Measurements from ENCODE around the gene USP34.
"Not testable (repeated sequence)": the region's sequence is repeated elsewhere in the genome, so short reads cannot be mapped to it uniquely, and the experiment has no call there.

USP34 gene

DNA sequence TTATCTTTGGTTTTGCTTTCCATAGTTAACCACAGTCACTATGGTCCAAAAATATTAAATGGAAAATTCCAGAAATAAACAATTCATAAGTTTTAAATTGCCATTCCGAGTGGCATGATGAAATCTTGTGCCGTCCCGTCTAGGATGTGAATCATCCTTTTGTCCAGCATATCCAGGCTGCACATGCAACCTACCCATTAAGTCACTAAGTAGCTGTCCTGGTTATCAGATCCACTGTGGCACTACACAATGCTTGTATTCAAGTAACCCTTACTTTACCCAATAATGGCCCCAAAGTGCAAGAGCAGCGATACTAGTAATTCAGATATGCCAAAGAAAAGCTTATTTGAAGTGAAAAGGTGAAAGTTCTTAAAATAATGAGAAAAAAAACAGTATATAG lies 10.7 kb downstream of the USP34 start:
- peak; percentile 62 for DNase-seq (ENCODE audit: low spot score)

DNA sequence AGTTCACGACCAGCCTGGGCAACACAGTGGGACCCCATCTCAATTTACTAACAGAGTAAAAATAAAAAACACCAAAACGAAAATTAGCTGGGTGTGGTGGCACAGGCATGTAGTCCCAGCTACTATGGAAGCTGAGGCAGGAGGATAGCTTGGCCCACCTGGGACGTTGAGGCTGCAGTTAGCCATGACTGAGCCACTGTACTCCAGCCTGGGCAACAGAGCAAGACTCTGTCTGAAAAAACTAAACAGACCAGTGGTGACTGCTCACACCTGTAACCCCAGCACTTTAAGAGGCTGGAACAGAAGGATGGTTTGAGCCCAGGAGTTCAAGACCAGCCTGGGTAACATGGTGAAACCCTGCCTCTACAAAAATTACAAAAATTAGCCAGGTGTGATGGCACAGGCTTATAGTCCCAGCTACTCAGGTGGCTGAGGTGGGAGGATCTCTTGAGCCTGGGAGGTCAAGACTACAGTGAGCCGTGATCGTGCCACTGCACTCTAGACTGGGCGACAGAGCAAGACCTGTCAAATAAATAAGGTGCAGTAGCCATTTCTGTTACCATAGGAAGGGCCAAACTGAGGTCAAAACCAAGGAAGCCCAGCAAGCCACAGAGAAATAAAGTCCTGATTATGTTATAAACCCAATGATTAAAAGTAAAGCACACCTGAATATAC lies 14.0 kb downstream of the USP34 start:
- DNase-seq (ENCODE audit: low spot score), result no peak

DNA sequence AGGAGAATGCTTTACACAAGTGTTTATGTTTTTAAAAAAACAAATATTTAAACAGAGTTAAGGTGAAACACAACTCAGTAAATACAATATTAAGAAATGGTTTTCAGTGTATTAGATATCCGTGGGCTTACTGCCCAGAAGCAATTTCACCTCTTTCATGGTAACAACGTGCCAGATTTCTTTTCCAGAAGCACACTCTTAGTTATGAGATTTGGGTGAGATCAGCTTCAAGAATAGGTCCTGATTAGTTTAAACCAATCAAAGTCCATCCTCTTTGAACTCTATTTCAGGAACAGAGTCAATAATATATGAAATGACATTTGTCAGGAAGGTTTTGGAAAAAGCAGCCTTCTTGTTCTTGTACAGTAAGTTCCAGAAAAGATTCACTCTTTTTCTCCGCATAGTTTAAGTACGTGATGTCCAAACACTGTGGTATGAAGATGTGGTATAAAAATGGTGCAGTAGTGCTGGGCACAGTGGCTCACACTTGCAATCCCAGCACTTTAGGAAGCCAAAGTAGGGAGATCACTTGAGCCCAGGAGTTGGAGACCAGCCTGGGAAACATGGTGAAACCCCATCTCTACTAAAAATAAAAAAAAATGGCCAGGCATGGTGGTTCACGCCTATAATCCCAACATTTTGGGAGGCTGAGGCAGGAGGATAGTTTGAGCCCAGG lies 14.7 kb downstream of the USP34 start:
- no peak for DNase-seq (ENCODE audit: low spot score)

DNA sequence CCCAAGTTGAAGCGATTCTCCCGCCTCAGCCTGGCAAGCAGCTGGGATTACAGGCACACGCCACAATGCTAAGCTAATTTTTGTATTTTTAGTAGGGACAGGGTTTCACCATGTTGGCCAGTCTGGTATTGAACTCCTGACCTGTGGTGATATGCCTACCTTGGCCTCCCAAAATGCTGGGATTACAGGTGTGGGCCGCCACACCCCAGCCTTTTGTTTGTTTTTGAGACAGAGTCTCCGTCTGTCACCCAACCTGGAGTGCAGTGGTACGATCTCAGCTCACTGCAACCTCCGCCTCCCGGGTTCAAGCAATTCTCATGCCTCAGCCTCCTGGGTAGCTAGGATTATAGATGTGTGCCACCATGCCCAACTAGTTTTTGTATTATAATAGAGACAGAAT lies 15.9 kb downstream of the USP34 start:
- not testable (repeated sequence) for DNase-seq (ENCODE audit: low spot score)

GRCh38 chr2:61454383-61454782 lies 16.5 kb downstream of the USP34 start:
- DNase-seq (ENCODE audit: low spot score), result no peak

DNA sequence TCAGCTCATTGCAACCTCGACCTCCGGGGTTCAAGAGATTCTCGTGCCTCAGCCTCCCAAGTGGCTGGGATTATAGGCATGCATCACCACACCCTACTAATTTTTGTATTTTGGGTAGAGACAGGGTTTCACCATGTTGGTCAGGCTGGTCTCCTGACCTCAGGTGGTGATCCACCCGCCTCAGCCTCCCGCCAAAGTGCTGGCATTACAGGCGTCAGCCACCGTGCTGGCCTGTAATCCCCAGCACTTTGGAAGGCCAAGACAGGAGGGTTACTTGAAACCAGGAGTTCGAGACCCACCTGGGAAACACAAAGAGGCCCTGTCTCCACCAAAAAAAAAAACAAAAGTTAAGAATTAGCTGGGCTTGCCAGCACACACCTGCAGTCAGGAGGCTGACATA lies 18.5 kb downstream of the USP34 start:
- DNase-seq (ENCODE audit: low spot score), result no peak

DNA sequence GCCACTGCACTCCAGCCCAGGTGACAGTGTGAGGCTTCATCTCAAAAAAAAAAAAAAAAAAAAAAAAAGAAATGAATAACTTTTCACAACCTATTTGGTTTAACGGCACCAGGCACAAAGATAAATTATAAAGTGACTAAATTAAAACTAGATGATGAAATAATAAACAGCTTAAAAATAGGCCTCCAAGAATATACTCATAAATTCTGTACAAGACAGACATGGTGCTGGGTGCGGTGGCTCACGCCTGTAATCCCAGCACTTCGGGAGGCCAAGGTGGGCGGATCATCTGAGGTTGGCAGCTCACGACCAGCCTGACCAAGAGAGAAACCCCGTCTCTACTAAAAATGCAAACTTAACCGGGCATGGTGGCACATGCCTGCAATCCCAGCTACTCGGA lies 19.7 kb downstream of the USP34 start:
- DNase-seq (ENCODE audit: low spot score), result no peak

- no peak for DNase-seq (ENCODE audit: low spot score)
These were observed 20.7 kb downstream of the USP34 start for GRCh38 chr2:61450144-61450543.

DNA sequence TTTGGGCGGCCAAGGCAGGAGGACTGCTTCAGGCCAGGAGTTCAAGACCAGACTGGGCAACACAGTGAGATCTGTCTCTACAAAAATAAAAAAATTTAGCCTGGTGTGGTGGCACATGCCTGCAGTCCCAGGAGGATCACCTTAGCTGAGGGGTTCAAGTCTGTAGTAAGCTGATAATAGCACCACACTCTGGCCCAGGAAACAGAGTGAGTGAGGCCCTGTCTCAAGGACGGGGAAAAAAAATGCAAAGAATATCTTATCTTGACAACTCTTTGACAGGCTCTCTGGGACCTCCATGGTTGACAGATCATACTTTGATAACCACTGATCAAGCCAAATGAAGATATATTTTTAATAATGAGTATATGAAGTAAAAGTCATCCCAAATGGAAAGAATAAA lies 22.7 kb downstream of the USP34 start:
- no peak for DNase-seq (ENCODE audit: low spot score)

- DNase-seq (ENCODE audit: low spot score), result not testable (repeated sequence)
These were observed 23.9 kb downstream of the USP34 start for GRCh38 chr2:61446971-61447370.

- peak; percentile 91 for DNase-seq (ENCODE audit: low spot score)
These were observed 27.4 kb downstream of the USP34 start for GRCh38 chr2:61443342-61444041.

DNA sequence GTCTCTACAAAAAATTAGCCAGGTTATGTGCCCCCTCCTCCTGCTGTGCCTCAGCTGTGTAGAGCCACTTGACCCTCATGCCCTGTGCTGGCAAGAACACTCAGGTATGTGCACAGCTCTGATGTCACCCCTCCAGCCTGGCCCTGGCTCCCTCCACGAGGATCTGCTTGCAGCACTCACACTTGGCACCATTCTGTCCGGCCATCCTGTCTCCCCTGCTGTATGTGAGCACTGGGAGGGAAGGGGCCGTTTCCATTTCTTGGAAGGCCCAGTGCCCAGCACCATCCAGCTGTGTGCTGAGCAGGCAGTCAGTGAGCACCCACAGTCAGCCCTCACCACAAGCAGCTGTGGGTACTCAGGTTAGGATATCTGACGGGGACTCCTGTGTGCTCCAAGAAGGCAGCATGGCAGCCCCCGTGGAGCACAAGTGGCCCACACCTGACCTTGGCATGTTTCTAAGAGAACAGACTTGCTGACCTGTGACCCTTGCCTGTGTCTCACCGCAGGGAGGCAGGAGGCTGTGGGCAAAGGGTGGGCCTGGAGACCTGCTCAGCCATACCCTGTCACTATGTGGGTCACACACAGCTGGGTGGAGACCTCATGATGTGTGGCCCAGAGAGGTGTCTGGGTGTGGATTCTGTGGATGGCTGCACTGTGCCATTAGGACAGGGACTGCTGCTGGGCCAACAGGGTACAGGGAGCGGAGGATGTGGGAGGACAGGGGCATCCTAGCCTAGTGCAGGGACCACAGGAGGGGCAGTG lies 31.5 kb downstream of the USP34 start:
- DNase-seq (ENCODE audit: low spot score), result no peak

DNA sequence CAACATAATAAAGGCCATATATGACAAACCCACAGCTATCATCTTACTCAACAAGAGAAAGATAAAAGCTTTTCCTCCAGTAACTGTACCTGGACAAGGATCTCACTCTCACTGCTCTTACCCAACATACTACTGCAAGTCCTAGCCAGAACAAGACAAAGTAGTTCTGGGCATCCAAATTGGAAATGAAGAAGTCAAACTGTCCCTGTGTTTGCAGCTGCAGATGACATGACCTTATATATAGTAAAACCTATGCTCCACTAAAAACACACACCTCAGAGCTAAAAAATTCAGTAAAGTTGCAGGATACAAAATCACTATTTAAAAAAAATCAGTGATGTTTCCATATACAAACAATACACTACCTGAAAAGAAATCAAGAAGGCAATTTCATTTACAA lies 32.2 kb downstream of the USP34 start:
- no peak for DNase-seq (ENCODE audit: low spot score)

DNA sequence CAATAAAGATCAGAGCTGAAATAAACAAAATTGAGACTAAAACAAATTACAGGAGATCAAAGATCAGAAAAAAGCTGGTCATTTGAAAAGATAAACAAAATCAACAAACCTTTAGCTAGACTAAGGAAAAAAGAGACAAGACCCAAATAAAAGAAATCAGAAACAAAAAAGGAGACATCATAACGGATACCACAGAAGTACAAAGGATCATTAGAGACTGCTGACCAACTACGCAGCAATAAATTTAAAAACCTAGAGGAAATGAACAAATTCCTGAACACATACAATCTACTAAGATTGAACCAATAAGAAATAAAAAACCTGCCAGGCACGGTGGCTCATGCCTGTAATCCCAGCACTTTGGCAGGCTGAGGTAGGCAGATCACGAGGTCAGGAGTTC lies 33.7 kb downstream of the USP34 start:
- DNase-seq (ENCODE audit: low spot score), result no peak

DNA sequence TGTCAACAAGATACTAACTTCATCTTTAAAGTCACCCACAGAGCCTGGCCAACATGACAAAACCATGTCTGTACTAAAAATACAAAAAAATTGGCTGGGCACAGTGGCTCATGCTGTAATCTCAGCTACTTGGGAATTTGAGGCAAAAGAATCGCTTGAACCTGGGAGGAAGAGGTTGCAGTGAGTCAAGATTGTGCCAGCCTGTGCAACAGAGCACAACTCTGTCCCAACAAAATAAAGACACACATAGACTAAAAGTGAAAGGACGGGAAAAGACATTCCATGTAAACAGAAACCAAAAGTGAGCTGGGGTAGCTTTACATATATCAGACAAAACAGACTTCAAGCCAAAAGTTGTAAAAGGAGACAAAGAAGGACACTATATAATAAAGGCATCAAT lies 34.8 kb downstream of the USP34 start:
- no peak for DNase-seq (ENCODE audit: low spot score)

DNA sequence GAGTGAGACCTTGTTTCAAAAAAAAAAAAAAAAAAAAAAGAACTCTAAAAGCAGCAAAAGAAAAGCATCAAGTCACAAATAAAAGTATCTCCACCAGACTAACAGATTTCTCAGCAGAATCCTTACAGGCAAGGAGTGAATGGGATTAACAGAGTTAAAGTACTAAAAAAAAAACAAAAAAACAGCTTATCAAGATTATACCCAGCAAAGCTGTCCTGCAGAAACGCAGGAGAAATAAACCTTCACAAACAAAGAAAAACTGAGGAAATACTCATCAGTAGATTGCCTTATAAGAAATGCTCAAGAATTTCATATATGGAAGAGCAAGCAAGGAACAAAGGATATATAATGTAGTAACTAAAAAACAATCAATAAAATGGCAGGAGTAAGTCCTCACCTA lies 35.6 kb downstream of the USP34 start:
- DNase-seq (ENCODE audit: low spot score), result no peak

- no peak for DNase-seq (ENCODE audit: low spot score)
These were observed 36.6 kb downstream of the USP34 start for GRCh38 chr2:61434314-61434713.

DNA sequence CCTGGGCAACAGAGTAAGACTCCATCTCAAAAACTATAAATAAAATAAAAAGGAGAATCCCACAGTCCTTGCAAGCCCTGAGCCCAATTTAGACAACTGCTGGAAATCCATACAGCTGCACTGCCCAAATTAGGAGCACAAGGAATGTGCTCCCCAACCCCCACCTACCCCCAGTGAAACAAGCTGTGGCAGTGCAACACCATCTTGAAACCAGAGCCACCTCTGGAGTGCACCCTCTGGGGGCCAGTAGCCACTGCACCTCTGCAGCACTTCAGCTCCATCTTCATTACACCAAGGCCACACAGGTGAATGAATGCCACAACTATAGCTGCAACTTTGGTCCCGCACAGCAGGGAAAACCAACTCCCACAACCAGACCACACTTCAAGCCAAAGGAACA lies 37.3 kb downstream of the USP34 start:
- no peak for DNase-seq (ENCODE audit: low spot score)

GRCh38 chr2:61432990-61433389 lies 37.9 kb downstream of the USP34 start:
- no peak for DNase-seq (ENCODE audit: low spot score)

DNA sequence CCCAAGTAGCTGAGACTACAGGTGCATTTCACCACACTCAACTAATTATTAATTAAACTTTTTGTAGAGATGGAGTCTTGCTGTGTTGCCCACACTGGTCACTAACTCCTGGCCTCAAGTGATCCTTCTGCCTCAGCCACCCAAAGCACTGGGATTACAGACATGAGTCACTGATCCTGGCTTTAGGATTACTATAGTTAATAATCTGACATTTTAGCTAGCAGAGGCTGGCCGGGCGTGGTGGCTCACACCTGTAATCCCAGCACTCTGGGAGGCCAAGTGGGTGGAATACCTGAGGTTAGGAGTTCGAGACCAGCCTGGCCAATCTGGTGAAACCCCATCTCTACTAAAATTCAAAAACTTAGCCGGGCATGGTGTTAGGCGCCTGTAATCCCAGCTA lies 39.5 kb downstream of the USP34 start:
- no peak for DNase-seq (ENCODE audit: low spot score)

GRCh38 chr2:61426267-61426897 lies 44.5 kb downstream of the USP34 start:
- DNase-seq (ENCODE audit: low spot score), result peak; percentile 30

DNA sequence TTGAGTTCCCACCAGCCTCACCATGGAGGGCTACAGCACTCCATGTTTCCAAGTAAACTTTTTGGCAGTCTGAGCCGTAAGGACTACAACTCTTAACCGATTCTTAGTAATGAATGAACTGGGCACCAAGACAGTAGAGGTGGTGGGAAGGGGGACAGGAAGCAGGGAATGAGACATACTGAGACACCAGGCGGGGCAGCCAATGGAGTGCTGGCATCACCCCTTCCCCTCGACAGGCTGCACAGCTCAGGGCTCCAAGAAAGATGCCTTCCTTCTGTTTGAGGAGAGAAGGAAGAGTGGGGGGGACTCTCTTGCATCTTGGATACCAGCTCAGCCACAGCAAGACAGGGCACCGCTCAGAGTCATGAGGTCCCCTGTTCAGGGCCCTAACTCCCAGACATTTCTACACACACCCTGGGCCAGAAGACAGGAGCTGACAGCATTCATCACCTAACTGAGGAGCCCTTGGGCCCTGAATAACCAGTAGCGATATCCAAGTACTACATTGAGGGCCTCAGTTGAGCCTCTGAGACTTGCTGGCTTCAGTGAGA lies 45.2 kb downstream of the USP34 start:
- DNase-seq (ENCODE audit: low spot score), result no peak
